NOMO-1 treated with DMSO at 0.1 percent for 48 hours (cell line): Measurements from ENCODE around the gene APOBEC3C.
"Not testable (repeated sequence)": the region's sequence is repeated elsewhere in the genome, so short reads cannot be mapped to it uniquely, and the experiment has no call there.

Experiments
- DNase-seq: peaks from one replicate; lab custom pipeline; 2025; ENCODE audit not compliant: unreplicated experiment; lab: John Stamatoyannopoulos, UW

APOBEC3C gene

DNA sequence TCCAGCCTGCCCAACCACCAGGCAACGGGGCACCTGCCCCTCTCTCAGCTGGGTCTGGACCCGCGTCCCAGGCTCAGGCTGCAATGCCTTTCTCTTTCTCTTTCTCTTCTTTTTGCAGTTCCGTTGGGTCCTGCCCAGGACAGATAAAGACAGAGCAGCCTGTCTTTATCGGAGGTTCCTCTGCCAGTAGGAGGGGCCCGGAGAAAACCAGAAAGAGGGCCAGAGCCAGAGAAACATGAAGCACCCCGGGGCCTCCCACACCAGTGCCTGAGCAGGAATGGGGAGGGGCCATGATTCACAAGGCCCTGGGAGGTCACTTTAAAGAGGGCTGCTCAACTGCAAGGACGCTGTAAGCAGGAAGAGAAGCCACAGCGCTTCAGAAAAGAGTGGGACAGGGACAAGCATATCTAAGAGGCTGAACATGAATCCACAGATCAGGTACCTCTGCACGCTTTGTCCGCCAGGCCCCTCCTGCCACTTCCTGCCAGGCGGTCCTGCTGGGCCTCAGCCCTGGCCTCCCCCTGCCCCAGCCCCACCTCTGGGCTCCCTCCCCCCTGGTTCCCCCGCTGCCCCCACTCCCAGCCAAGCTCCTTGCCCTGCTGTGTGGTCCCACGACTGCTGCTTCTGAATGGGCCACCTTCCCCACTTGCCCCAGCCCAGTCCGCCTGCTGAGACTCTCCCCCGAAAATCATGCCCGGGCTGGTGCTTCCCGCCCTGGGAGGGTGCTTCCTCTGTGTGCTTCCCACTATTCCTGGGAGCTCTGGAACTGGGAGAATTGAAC lies at the start of gene APOBEC3C:
TSS of gene APOBEC3C (plus strand) at position 316 of the 781 bp plus-strand sequence. CDS start at position 422, 106 bp downstream.
- peak; percentile 91 for DNase-seq

DNA sequence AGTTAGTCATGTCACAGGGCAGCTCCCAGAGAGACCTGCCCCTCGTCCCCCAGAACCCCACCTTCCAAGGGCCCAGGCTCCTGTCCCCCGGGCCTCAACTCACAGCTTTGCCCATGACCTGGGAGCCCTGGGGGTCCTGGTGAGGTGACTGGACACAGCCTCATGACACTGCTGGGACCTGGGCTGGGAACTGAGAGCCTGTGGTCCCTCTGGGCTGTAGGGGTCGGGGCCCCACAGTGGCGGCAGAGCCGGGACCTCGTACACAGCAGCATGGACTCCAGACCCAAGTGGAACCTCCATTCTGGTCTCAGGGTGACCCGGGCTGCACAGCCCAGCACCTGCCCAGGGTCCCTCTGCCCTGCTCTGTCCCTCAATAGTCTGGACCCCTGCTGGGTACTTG lies 49.8 kb upstream of the APOBEC3C start:
- DNase-seq, result no peak

DNA sequence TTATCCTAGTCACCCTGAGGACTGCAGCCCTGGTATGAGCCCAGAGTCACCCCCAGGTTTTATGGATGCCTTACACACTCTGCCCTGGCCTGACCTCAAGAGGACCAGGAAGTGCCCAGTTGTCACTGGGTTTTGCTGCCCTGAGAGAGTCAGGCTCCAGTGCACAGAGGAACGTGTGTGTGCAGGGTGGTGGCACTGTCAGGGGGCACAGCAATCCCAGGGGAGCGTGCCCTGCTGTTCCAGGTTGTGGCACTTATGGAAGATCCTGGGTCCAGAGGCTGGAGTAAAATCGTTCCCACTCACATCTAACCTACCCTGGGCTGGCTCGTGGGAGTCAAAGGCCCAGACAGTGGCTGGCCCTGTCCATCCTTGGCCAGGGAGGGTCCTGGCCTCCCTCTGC lies 49.1 kb upstream of the APOBEC3C start:
- DNase-seq, result no peak

DNA sequence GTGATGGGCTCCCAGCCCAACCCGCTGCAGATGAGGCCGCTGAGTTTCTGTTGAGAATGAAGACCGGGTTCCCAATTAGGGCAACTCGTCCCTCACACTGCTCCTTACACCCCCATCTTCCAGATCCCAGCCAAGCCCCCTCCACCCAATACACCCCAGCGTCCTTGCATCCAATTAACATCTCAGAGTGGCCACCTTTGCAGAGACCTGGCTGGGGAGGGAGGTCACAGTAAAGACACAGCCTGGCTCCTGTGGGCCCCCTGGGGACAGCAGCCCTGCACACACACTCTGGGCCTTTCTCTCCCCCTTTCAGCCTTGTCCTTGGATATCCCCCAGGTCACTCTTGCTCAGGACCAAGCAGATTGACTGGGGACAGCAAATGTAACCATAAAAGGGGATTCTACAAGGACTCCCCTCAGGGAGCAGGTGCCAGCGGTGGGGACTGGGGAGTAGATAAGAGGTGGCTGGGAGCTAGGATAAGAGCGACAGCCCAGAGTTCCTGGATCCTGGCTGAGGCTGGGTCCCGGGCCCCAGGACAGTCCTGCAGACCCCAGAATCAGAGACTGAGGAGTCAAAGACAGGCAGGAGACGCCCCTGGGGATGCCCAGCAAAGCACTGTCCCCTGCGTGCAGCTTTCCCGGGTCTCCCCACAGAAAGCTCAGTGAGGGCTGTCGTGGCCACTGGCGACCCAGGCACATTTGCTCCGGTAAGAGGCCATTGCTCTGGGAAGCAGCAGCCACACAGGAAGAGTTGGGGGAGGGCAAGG lies 48.3 kb upstream of the APOBEC3C start:
- DNase-seq, result no peak

DNA sequence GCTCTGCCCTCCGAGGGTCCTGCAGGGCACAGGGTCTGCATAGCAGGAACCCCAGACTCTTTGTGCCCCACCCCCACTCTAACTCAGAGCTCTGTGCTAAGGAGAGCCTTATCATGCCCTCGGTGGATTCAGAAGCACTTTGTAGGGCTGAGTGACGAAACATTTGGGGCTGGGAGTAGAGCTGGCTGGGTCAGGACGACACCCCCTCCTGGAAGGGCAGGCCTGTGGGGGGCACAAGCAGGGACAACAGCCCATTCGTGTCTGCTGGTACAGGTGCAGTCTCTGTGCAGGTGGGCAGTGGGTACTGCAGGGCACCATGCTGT lies 47.7 kb upstream of the APOBEC3C start:
- no peak for DNase-seq

DNA sequence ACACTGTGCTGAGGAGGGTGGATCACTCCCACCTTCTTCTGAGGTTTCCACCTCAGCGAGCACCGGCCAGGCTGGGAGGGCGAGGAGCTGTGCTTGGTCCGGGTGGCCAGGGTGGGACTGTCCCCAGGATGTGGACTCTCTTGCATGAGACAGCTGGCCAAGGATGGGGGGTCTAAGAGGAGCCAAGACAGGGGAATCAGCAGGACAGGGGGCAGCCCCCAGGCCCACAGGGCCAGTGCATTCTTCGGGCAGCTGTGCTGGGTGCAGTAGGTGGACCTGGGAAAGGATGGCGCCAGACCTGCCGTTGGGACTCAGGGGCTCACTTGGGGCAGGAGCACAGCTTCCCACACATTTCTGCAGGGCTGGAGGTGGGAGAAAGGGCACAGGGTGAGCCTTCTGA lies 47.1 kb upstream of the APOBEC3C start:
- DNase-seq, result no peak

DNA sequence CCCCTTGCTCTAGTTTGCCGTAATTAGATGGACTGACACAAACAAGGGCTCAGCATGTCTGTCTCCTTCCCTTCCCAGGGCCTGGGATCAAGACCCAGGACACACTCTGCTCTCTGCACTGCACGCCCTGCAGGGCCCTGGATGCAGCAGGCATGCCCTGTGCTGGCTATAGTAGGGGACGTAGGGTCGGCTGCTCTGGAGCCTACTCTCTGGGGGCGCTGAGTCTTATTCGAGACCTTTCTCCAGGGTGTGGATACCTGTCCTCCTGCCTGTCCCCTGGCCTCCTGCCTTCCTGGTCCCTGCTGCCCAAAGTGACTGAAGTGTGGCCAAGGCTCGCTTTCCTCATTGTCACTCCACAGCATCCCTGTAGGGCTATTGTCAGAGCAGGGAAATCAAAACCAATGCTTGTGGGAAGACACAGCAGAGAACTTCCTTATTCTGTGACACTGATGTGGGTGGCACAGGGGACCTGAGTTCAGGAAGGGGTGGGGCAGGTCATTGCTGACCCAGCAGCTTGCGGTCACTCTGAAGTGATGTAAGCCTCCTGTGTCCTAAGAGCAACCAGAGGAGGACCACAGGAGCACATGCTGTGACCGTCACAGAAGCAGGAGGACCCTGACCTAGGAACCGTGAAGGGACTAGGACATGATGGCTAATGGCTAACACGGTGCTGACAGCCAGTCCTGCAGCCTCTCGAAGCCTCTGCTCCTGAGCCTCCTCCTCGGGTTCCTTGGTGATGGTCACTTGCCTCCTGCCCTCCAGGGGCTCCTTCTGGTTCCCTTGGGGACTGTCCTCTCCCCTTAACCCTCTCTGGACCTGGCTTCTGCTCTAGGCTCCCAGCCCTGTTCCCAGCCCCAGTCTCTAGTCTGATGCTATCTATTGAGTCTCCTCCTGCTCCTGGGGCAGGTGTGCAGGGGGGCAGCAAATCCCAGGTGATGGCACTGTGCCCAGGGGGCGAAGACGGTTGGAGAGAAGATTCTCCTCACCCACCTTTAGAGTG lies 46.3 kb upstream of the APOBEC3C start:
- DNase-seq, result peak; percentile 81

DNA sequence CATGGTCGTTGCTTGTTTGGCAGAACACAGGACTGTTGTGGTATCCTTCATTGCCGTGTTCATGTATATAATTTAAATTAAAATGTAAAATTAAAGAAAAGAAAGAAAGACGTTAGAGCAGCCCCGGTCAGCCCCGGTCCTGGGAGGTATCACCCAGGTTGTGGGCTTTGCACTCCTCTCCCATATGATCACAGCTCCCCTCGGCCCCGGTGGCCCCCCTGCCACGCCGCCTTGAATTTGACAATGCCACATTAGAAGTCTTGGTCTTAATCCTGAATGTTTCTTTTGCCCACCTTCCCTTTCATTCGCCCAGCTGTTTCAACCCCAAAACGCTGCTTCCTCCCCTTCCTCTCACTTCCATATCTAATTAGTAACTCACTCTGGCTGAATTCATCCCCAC lies 45.3 kb upstream of the APOBEC3C start:
- no peak for DNase-seq

DNA sequence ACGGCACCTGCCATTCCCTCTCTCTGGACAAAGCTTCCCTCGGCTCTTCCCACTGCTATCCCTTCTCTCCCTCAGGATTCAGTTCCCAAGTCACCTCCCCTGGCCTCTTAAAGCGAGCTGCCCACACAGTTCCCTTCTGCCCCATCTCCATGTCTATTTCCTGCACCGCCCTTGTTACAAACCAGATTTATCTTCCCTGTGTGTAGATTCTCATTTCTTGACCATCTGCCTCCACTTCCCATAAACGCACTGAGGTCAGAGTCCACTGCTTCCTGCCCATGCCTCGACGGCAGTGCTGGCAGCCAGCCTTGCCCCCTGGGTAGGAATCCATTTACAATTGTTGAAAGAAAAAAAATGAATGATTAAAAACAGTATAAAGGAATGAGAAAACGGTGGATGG lies 43.5 kb upstream of the APOBEC3C start:
- DNase-seq, result no peak

DNA sequence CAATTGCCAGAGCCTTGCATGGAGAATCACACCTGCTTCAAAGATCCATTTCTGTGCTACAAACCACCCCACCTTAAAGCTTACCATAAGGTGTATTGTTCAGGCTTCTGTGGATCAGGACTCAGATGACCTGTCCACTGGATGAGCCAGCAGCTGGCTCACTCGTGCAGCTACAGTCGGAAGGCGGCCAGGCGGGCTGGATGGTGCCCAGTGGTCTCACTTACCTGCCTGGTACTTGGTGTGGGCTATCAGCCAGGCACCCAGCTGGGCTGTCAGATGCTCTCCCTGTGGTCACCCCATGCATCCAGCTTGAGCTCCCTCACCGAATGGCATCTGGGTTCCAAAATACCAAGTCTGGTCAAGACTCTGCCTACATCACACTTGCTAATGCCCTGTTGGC lies 42.9 kb upstream of the APOBEC3C start:
- DNase-seq, result no peak

DNA sequence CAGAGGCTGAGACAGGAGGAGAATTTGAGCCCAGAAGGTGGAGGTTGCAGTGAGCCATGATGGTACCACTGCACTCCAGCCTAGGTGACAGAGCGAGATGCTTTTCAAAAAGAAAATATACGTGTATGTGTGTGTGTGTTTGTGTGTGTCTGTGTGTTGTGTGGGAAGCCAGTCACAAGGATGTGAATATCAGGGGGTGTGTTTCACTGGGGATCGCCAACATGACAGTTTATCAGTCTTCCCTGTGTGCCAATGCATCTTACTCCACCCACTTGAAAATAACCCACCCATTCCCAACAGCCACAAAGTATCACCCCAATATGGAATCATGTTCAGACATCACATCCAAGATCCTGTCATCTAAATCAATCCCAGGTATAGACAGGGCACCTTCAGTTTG lies 42.3 kb upstream of the APOBEC3C start:
- DNase-seq, result no peak

DNA sequence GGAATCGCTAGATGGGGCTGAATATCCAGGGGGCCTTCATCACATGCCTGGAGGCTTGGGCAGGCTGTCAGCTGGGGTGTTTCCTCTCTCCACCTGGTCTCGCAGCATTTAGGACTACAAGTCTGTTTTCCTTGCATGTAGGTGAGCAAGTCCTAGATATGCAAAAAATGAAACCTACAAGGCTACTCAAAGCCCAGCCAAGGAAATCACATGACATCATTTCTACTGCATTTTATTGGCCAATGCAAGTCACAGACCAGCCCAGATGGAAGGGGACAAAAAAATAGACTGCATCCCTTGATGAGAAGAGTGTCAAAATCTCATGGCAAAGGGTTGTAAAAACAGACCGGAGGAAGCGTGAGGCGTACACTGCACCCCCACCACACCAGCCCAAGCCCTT lies 41.5 kb upstream of the APOBEC3C start:
- peak; percentile 6 for DNase-seq

DNA sequence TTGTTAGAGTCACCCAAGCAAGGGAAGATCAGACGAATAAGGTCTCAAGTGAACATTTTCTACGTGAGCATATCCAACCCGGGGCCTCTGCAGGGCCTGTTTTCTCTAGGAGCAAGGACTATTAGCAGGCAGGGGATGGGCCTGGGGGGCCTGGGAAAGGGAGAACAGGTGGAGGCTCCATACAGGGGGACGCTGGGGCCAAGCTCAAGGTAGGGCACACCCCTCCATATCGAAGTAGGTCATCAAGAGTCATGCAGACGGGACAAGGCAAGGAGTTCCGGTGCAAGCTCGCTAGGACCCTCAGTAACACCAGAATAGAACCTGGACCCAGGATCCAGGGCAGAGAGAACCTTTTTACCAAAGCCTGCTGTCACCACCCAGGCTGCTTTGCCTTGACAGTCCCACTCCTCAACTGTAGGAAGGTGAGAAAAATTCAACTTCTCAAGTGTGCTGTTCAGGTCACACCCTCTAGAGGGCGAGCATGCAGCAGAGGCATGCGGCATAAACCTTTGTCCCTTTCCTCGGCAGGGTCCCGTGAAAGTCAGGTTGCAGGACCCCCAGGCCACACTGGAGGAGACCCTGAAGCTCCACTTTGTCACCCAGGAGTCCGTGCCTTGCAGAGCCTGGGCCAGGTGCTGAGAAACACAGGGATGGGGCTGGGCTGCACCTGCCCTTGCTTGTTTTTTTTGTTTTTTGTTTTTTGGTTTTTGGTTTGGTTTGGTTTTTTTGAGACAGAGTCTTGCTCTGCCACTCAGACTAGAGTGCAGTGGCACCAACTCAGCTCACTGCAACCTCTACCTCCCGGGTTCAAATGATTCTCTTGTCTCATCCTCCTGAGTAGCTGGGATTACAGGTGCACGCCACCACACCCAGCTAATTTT lies 40.5 kb upstream of the APOBEC3C start:
- no peak for DNase-seq

DNA sequence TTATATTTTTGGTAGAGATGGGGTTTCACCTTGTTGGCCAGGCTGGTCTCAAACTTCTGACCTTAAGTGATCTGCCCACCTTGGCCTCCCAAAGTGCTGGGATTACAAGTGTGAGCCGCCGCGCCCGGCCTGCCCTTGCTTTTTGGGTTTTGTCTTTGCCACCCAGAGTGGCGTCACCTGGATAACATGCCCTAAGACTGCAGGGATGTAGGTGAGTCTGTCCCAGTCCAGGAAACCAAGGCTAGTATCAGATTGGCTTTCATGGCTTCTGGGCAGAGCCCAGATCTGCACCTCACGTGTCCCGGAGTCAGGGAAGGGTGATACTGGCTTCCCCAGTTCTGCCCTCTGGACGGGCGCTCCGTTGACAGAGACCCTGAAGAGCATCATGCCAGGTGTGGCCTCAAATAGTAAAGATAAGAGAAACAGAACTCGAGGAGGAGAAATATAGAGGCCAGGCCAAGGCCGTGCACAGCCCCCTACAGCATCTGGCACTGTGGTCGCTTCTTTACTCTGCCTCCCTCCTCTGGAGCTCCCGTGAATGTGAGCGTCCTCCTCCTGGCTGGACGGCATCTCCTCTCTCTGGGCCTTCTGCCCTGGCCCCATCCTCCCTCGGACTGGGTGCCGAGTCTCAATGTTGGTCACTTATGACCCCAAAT lies 39.8 kb upstream of the APOBEC3C start:
- DNase-seq, result no peak

DNA sequence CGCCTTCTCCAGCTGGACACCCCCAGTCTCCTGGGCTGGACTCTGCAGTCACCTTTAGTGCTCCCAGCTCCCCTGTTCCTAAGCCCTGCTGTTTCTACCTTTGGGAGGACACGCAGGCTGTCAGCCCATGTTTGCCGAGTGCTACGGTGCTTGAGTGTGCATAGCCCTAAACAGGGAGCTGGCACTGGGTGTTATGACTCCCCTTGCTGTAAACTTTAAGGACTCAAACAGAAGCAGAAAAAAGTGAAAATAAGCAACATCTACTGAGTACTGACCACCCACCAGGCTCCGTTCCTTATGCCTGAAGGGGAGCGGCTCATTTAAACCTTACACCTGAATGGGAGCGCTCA lies 39.3 kb upstream of the APOBEC3C start:
- no peak for DNase-seq

DNA sequence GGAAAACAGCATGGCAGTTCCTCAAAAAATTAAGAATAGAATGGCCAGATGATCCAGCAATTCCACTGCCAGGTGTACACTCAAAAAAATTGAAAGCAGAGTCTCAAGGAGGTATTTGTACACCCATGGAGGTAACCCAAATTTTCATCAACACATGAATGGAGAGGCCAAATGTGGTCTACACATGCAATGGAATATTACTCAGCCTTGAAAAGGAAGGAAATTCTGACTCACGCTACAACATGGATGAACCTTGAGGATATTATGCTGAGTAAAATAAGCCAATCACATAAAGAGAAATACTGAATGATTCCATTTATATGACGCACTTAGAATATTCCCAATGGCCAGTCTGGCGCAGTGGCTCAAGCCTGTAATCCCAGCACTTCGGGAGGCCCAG lies 36.8 kb upstream of the APOBEC3C start:
- not testable (repeated sequence) for DNase-seq

DNA sequence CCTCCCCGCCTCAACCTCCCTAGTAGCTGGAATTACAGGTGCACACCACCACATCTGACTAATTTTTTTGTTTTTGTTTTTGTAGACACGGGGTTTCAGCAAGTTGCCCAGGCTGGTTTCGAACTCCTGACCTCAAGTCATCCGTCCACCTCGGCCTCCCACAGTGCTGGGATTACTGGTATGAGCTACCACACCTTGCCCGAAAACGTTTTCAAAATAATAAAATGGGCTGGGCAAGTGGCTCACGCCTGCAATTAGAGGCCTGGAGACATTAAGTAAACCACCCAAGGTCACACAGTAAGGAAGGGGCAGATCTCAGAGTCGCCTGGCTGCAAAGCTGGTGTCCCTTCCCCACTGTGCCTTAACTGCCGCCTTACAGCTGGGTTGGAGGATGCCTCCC lies 33.5 kb upstream of the APOBEC3C start:
- not testable (repeated sequence) for DNase-seq

DNA sequence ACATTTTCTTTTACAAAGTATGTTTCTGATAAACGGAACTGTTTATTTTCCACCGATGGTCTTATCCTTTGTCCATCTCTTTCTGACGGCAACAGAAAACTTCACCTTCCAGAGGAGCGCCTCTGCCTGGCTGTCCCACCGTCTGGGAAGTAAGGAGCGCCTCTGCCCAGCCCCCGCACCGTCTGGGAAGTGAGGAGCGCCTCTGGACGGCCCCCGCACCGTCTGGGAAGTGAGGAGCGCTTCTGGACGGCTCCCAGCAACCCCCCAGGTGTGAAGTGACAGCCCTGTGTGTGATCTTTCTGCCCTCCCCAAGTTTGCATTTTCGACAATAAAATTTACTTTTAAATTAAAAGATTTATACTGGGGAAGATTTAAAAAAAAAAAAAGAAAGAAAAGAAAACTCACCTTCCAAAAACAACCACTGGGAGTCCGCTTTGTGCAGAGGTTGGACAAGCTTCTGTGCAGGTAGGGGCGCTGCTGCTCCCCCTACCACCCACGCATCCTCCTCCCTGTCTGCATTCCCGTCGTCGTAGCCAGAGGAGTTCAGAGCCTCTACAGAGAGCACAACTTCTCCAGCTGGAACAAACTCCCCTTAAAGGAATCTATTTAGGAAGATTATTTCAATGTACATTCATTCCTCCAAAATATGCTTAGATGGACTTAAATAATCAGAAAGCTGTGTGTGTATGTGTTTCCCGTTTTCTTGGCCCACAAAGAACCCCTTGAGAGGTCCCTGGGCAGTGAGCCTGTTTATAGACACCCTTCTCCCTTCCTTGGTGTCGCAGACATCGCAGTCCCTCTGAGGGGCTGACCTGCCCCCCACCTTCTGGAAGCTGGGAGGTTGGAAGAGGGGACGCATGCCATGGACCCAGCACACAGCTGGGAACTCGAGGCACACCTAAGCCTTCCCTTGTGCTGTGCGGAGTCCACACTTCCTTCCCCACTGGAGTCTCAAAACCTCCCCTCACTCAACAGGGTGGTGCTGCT lies 32.8 kb upstream of the APOBEC3C start:
- DNase-seq, result no peak
